A673 (cell line): ENCODE results near the gene TMEM170A.

ENCODE experiments used
- CTCF ChIP-seq: fragments of 300-800, 200-600 bp; sonication (generic); conservative IDR thresholded peaks from 2 replicates; pipeline ENCODE4 v1.5.1; 2017; ENCODE audit warnings: low read depth, mild to moderate bottlenecking, antibody characterized with exemption, low read length, moderate library complexity, mixed read lengths
- EZH2 ChIP-seq: fragments of 200-600 bp; sonication (generic); IDR thresholded peaks from 2 replicates; pipeline ENCODE4 v1.6.1; 2017; ENCODE audit warnings: borderline replicate concordance, low read depth, mild to moderate bottlenecking, mixed read lengths, antibody characterized with exemption, low read length; ENCODE audit not compliant: poor library complexity, severe bottlenecking

GRCh38 chr16:75503801-75504200, 39.3 kb upstream of the TMEM170A start:
- TF ChIP-seq CTCF (no peak), EZH2 (no peak)
